Type B pancreatic cell (in vitro differentiated cells): ENCODE results near the gene SYF2. TPM values are rescaled to one million over a fixed set of nuclear protein-coding genes. Genes with fewer than 3 reads are reported as not detected.

Experiments used
- DNase-seq: peaks from one replicate; pipeline ENCODE4 v3.0.0; 2021; ENCODE audit warnings: mixed read lengths; ENCODE audit not compliant: unreplicated experiment; ENCODE audit errors: extremely low spot score
- H3K27ac Mint-ChIP-seq: 2 replicates; pipeline ENCODE4 v1.8.0; 2021; ENCODE audit warnings: mild to moderate bottlenecking, mixed read lengths
- H3K27me3 Mint-ChIP-seq: 2 replicates; pipeline ENCODE4 v1.8.0; 2021; ENCODE audit warnings: mixed read lengths
- H3K36me3 Mint-ChIP-seq: 2 replicates; pipeline ENCODE4 v1.8.0; 2021; ENCODE audit warnings: mixed read lengths
- H3K4me1 Mint-ChIP-seq: one replicate; pipeline ENCODE4 v1.8.0; 2021; ENCODE audit warnings: mixed read lengths; ENCODE audit not compliant: unreplicated experiment
- H3K4me3 Mint-ChIP-seq: 2 replicates; pipeline ENCODE4 v1.8.0; 2021; ENCODE audit warnings: mild to moderate bottlenecking, mixed read lengths
- H3K9me3 Mint-ChIP-seq: 2 replicates; pipeline ENCODE4 v1.8.0; 2021; ENCODE audit warnings: mixed read lengths
- CTCF ChIP-seq: fragments of 200-600 bp; sonication (generic); conservative IDR thresholded peaks from 2 replicates; pipeline ENCODE4 v1.5.0; 2021; ENCODE audit warnings: antibody characterized with exemption, mild to moderate bottlenecking
- total RNA-seq: library from RNA; stranded (reverse); gene quantifications from 2 replicates; pipeline ENCODE4 v1.2.1, GENCODE V29; 2021; ENCODE audit warnings: low replicate concordance

The SYF2 gene
- total RNA-seq, 1 donor from 2014 or later: 33.7 TPM

- Mint-ChIP-seq H3K36me3 (no peaks in the 10 kb centered on the region), H3K27ac (no peak overlapping the region), H3K4me3 (no peak overlapping the region), H3K27me3 (no peaks in the 10 kb centered on the region), H3K9me3 (peaks cover 5% of the 10 kb centered on the region), H3K4me1 (peaks cover 22% of the 10 kb centered on the region)
- no peak for DNase-seq
- no peak for TF ChIP-seq CTCF
These were observed 58.4 kb downstream of the SYF2 start for GRCh38 chr1:25173809-25174340.

Other genes with a start within 250 kb of the SYF2 start
- 97.6 and 109 TPM in 2 replicates for gene RSRP1, start 15.0 kb upstream of the SYF2 start, total RNA-seq
- gene RHD, start 40.0 kb upstream of the SYF2 start, total RNA-seq: not detected in 2 replicates
- gene TMEM50A, start 105.8 kb upstream of the SYF2 start, total RNA-seq: 80.3 and 81.6 TPM in 2 replicates
- gene RHCE, start 188.3 kb upstream of the SYF2 start, total RNA-seq: 0.39 and 0.88 TPM in 2 replicates
- gene MACO1, start 198.4 kb upstream of the SYF2 start, total RNA-seq: 20.8 and 22.0 TPM in 2 replicates